ENCODE results near the gene NR3C2. TPM values are rescaled to one million over a fixed set of nuclear protein-coding genes. Genes with fewer than 3 reads are reported as not detected.

The NR3C2 gene
- total and polyA plus RNA-seq, 4 donors: 2.0 to 11.5 (median 3.2) TPM

DNA sequence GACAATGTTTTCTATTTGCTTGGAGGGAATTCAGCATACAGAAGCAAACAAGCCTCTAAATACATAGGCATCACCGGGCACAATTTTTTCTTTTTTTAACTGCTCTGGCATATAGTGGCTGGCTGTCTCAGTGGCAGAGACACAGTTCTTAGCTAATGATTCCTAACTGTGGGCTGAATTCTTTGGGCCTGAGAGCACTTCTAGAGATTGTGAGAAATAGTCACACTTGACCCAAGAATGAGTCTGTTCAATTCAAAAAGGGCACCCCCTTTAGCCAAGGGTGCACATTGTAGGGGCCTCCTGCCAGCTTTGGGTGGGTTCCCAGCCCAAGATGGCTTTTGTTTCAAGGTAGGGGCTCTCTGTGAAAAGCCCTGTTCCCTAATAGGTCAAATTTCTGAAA lies 364.6 kb downstream of the NR3C2 start:
- peaks cover 3 to 37% (median 17%) of the 10 kb centered on the region in 4 donors for H3K36me3 ChIP-seq (ENCODE audit: control insufficient read depth in 4 of 4, insufficient read depth in 3 of 4, low read depth in 1 of 4, low read length in 3 of 4)
- TF ChIP-seq NR2F2 (IDR thresholded peaks at IDR 0.05) (no peak), EGR1 (IDR thresholded peaks at IDR 0.05; ENCODE audit: low read depth in 2 of 2) (no peak), HNF4A (conservative IDR thresholded peaks at IDR 0.05) (no peak)
- no peaks in the 10 kb centered on the region for H3K27me3 ChIP-seq (ENCODE audit: control insufficient read depth in 4 of 4, insufficient read depth in 4 of 4, low read length in 3 of 4)
- H3K4me3 ChIP-seq (ENCODE audit: low read depth in 1 of 3, low read length in 3 of 3): no peak overlapping the region
- no peak overlapping the region for H3K9ac ChIP-seq (ENCODE audit: low read depth in 1 of 2, low read length in 2 of 2)
- H3K27ac ChIP-seq (ENCODE audit: low read depth in 1 of 2, low read length in 2 of 2): no peak overlapping the region
- DNase-seq (ENCODE audit: low spot score): no peak
- H3K4me1 ChIP-seq (ENCODE audit: control insufficient read depth in 4 of 4, insufficient read depth in 4 of 4, low read length in 3 of 4): no peaks in the 10 kb centered on the region
- 95% methylated on average over 1 of the region's 1 CpG for WGBS
- H3K9me3 ChIP-seq (ENCODE audit: control insufficient read depth in 4 of 4, low read length in 3 of 4): peaks cover 0 to 7% (median 2%) of the 10 kb centered on the region in 4 donors

DNA sequence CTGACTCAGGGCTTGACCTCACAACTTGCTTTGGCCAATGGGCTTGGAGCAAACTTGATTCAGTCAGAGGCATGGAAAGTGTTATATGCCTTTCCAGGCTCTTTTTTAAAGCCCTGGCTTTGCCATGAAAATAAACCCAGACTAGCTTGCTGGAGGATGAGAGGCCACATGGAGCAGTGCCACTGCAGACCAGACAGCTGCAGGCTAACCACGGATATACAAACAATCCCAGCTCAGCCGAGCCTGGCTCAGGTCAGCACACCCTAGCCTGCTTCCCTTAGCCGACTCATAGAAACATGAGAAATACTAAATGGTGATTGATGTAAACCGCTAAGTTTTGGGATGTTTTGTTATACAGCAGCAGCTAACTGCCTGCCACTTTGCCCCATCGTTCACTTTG lies 365.2 kb downstream of the NR3C2 start:
- Histone ChIP-seq H3K27ac (ENCODE audit: low read depth in 1 of 2, low read length in 2 of 2) (no peak overlapping the region), H3K9ac (ENCODE audit: low read depth in 1 of 2, low read length in 2 of 2) (no peak overlapping the region), H3K4me3 (ENCODE audit: low read depth in 1 of 3, low read length in 3 of 3) (no peak overlapping the region), H3K36me3 (ENCODE audit: control insufficient read depth in 4 of 4, insufficient read depth in 3 of 4, low read depth in 1 of 4, low read length in 3 of 4) (peaks cover 3 to 37% (median 17%) of the 10 kb centered on the region in 4 donors), H3K27me3 (ENCODE audit: control insufficient read depth in 4 of 4, insufficient read depth in 4 of 4, low read length in 3 of 4) (no peaks in the 10 kb centered on the region), H3K9me3 (ENCODE audit: control insufficient read depth in 4 of 4, low read length in 3 of 4) (peaks cover 0 to 7% (median 2%) of the 10 kb centered on the region in 4 donors), H3K4me1 (ENCODE audit: control insufficient read depth in 4 of 4, insufficient read depth in 4 of 4, low read length in 3 of 4) (no peaks in the 10 kb centered on the region)
- 90% methylated on average over 5 of the region's 5 CpGs for WGBS
- TF ChIP-seq, protein P1, sequence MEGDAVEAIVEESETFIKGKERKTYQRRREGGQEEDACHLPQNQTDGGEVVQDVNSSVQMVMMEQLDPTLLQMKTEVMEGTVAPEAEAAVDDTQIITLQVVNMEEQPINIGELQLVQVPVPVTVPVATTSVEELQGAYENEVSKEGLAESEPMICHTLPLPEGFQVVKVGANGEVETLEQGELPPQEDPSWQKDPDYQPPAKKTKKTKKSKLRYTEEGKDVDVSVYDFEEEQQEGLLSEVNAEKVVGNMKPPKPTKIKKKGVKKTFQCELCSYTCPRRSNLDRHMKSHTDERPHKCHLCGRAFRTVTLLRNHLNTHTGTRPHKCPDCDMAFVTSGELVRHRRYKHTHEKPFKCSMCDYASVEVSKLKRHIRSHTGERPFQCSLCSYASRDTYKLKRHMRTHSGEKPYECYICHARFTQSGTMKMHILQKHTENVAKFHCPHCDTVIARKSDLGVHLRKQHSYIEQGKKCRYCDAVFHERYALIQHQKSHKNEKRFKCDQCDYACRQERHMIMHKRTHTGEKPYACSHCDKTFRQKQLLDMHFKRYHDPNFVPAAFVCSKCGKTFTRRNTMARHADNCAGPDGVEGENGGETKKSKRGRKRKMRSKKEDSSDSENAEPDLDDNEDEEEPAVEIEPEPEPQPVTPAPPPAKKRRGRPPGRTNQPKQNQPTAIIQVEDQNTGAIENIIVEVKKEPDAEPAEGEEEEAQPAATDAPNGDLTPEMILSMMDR (IDR thresholded peaks at IDR 0.05; ENCODE audit: low read depth, low read length, missing input control): no peak
- TF ChIP-seq HNF4A (conservative IDR thresholded peaks at IDR 0.05) (no peak), GABPA (IDR thresholded peaks at IDR 0.05 in 1 of 2, conservative IDR thresholded peaks at IDR 0.05 in 1 of 2) (no peak), TAF1 (conservative IDR thresholded peaks at IDR 0.05) (no peak)
- no peak for DNase-seq (ENCODE audit: low spot score)

DNA sequence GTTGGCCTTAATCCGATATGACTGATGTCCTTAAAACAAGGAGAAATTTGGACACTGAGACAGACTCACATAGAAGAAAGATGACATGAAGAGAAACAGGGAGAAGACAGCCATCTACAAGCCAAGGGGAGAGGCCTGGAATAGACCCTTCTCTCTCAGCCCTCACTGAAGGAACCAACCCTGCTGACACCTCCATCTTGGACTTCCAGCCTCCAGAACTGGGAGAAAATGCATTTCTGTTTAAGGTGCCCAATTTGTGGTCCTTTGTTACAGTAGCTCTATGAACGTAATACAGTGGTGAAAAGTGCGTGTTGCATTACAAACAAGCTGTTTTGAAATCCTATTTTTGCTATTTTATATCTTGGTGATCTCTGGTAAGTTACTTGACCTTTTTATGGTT lies 366.8 kb downstream of the NR3C2 start:
- Histone ChIP-seq H3K4me1 (ENCODE audit: control insufficient read depth in 4 of 4, insufficient read depth in 4 of 4, low read length in 3 of 4) (no peaks in the 10 kb centered on the region), H3K36me3 (ENCODE audit: control insufficient read depth in 4 of 4, insufficient read depth in 3 of 4, low read depth in 1 of 4, low read length in 3 of 4) (peaks cover 0 to 30% (median 11%) of the 10 kb centered on the region in 4 donors), H3K4me3 (ENCODE audit: low read depth in 1 of 3, low read length in 3 of 3) (no peak overlapping the region), H3K9me3 (ENCODE audit: control insufficient read depth in 4 of 4, low read length in 3 of 4) (peaks cover 0 to 7% (median 2%) of the 10 kb centered on the region in 4 donors), H3K9ac (ENCODE audit: low read depth in 1 of 2, low read length in 2 of 2) (no peak overlapping the region), H3K27ac (ENCODE audit: low read depth in 1 of 2, low read length in 2 of 2) (no peak overlapping the region), H3K27me3 (ENCODE audit: control insufficient read depth in 4 of 4, insufficient read depth in 4 of 4, low read length in 3 of 4) (no peaks in the 10 kb centered on the region)
- DNase-seq (ENCODE audit: low spot score): no peak
- TF ChIP-seq, protein P2, sequence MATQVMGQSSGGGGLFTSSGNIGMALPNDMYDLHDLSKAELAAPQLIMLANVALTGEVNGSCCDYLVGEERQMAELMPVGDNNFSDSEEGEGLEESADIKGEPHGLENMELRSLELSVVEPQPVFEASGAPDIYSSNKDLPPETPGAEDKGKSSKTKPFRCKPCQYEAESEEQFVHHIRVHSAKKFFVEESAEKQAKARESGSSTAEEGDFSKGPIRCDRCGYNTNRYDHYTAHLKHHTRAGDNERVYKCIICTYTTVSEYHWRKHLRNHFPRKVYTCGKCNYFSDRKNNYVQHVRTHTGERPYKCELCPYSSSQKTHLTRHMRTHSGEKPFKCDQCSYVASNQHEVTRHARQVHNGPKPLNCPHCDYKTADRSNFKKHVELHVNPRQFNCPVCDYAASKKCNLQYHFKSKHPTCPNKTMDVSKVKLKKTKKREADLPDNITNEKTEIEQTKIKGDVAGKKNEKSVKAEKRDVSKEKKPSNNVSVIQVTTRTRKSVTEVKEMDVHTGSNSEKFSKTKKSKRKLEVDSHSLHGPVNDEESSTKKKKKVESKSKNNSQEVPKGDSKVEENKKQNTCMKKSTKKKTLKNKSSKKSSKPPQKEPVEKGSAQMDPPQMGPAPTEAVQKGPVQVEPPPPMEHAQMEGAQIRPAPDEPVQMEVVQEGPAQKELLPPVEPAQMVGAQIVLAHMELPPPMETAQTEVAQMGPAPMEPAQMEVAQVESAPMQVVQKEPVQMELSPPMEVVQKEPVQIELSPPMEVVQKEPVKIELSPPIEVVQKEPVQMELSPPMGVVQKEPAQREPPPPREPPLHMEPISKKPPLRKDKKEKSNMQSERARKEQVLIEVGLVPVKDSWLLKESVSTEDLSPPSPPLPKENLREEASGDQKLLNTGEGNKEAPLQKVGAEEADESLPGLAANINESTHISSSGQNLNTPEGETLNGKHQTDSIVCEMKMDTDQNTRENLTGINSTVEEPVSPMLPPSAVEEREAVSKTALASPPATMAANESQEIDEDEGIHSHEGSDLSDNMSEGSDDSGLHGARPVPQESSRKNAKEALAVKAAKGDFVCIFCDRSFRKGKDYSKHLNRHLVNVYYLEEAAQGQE (IDR thresholded peaks at IDR 0.05): no peak
- TF ChIP-seq FOXA1 (IDR thresholded peaks at IDR 0.05) (no peak), HNF4A (conservative IDR thresholded peaks at IDR 0.05) (no peak), NR2F2 (IDR thresholded peaks at IDR 0.05) (no peak), YY1 (IDR thresholded peaks at IDR 0.05) (no peak), TAF1 (conservative IDR thresholded peaks at IDR 0.05) (no peak), GABPA (IDR thresholded peaks at IDR 0.05 in 1 of 2, conservative IDR thresholded peaks at IDR 0.05 in 1 of 2) (no peak), EGR1 (IDR thresholded peaks at IDR 0.05; ENCODE audit: low read depth in 2 of 2) (no peak), RAD21 (IDR thresholded peaks at IDR 0.05) (no peak), HNF4G (IDR thresholded peaks at IDR 0.05) (no peak), SP1 (IDR thresholded peaks at IDR 0.05) (no peak), JUND (IDR thresholded peaks at IDR 0.05) (no peak), FOXA2 (IDR thresholded peaks at IDR 0.05) (no peak), RXRA (IDR thresholded peaks at IDR 0.05) (no peak)
- TF ChIP-seq, protein P3, sequence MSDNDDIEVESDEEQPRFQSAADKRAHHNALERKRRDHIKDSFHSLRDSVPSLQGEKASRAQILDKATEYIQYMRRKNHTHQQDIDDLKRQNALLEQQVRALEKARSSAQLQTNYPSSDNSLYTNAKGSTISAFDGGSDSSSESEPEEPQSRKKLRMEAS (IDR thresholded peaks at IDR 0.05): no peak
- TF ChIP-seq, protein P4, sequence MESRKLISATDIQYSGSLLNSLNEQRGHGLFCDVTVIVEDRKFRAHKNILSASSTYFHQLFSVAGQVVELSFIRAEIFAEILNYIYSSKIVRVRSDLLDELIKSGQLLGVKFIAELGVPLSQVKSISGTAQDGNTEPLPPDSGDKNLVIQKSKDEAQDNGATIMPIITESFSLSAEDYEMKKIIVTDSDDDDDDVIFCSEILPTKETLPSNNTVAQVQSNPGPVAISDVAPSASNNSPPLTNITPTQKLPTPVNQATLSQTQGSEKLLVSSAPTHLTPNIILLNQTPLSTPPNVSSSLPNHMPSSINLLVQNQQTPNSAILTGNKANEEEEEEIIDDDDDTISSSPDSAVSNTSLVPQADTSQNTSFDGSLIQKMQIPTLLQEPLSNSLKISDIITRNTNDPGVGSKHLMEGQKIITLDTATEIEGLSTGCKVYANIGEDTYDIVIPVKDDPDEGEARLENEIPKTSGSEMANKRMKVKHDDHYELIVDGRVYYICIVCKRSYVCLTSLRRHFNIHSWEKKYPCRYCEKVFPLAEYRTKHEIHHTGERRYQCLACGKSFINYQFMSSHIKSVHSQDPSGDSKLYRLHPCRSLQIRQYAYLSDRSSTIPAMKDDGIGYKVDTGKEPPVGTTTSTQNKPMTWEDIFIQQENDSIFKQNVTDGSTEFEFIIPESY (IDR thresholded peaks at IDR 0.05): no peak
- TF ChIP-seq, protein P5, sequence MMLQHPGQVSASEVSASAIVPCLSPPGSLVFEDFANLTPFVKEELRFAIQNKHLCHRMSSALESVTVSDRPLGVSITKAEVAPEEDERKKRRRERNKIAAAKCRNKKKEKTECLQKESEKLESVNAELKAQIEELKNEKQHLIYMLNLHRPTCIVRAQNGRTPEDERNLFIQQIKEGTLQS (IDR thresholded peaks at IDR 0.05): no peak
- TF ChIP-seq, protein P1 (IDR thresholded peaks at IDR 0.05; ENCODE audit: low read depth, low read length, missing input control): no peak
- WGBS: 97% methylated on average over 3 of the region's 3 CpGs
